Stomach (tissue), 4 donors: Measurements from ENCODE around the gene PROM2.

Experiments
- EP300 ChIP-seq: sonication (generic); formaldehyde crosslinking; IDR thresholded peaks from one replicate; pipeline ENCODE4 v1.6.1; 2017; ENCODE audit warnings: antibody characterized with exemption
- POLR2A ChIP-seq, 4 donors: fragments of 450-650 bp; IDR thresholded peaks; one replicate each; pipeline ENCODE4 v1.6.1; 2016; ENCODE audit warnings: antibody characterized with exemption in 4 of 4, control low read depth in 2 of 4, mild to moderate bottlenecking in 1 of 4, moderate library complexity in 1 of 4
- POLR2AphosphoS5 ChIP-seq, 3 donors: sonication (generic); formaldehyde crosslinking; IDR thresholded peaks; one replicate each; pipeline ENCODE4 v1.6.1; 2016; ENCODE audit warnings: antibody characterized with exemption in 3 of 3
- TF ChIP-seq, protein P1 (sequence below), 7 experiments: fragments of 450-650 bp in 4 of 7; fragments of 200-600 bp in 3 of 7; sonication (generic) in 3 of 7; IDR thresholded peaks; one replicate each; pipeline ENCODE4 v1.5.1; 2016 to 2019; ENCODE audit warnings: antibody characterized with exemption in 7 of 7, control low read depth in 2 of 7, mild to moderate bottlenecking in 1 of 7

DNA sequence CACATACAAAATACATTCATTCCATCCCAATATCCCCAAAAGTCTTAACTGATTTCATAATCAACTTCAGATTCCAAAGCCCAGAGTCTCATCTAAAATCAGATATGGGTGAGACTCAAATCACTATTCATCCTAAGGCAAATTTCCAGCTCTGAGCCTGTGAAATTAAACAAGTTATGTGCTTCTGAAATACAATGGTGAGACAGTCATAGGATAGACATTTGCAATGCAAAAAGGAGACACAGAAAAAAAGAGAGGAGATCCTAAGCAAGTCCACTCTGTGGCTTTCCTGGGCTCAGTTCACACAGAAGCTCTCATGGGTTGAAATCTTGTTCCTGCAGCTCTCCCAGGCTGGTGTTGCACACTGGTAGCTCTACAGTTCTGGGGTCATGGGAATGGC lies 48.6 kb upstream of the PROM2 start:
- TF ChIP-seq, protein P1, sequence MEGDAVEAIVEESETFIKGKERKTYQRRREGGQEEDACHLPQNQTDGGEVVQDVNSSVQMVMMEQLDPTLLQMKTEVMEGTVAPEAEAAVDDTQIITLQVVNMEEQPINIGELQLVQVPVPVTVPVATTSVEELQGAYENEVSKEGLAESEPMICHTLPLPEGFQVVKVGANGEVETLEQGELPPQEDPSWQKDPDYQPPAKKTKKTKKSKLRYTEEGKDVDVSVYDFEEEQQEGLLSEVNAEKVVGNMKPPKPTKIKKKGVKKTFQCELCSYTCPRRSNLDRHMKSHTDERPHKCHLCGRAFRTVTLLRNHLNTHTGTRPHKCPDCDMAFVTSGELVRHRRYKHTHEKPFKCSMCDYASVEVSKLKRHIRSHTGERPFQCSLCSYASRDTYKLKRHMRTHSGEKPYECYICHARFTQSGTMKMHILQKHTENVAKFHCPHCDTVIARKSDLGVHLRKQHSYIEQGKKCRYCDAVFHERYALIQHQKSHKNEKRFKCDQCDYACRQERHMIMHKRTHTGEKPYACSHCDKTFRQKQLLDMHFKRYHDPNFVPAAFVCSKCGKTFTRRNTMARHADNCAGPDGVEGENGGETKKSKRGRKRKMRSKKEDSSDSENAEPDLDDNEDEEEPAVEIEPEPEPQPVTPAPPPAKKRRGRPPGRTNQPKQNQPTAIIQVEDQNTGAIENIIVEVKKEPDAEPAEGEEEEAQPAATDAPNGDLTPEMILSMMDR (IDR thresholded peaks at IDR 0.05) = no peak
- TF ChIP-seq EP300 (no peak), POLR2A (IDR thresholded peaks at IDR 0.05) (no peak), POLR2AphosphoS5 (IDR thresholded peaks at IDR 0.05) (no peak)
